Measurements from ENCODE around the gene PDIA6. TPM values are rescaled to one million over a fixed set of nuclear protein-coding genes. Genes with fewer than 3 reads are reported as not detected.
A peak's percentile ranks its signal among the peaks of the same experiment; 100 is the strongest.
"Not testable (repeated sequence)": the region's sequence is repeated elsewhere in the genome, so short reads cannot be mapped to it uniquely, and the experiment has no call there.

PDIA6 gene
- total RNA-seq, 4 donors from 2014 or later: 63.7 to 91.1 (median 77.9) TPM

DNA sequence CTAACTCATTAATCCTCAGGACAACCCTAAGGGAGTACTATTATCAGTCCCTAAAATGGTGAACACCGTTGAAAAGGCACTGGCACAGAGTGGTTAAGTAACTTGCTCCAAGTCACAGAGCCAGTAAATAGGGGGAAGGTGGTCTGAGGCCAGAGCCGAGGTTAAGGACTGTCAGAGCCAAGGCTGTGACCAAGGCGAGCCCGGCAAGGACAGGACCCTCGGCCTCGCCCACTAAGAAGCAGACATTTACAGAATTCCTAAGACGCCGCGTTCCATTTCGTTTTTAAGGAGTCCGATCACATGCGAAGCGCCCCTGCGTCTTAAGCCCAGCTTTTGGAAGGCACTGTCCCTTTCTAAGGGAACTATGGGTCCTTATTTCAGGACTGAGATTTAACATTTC is 1.1 kb downstream of the PDIA6 start:
- Histone ChIP-seq H3K36me3 (no peaks in the 10 kb centered on the region), H3K27ac (peak overlapping the region; percentile 89 to 97 (median 92)), H3K4me1 (peaks cover 0 to 34% (median 5%) of the 10 kb centered on the region in 4 donors), H3K27me3 (no peaks in the 10 kb centered on the region), H3K9me3 (no peaks in the 10 kb centered on the region), H3K4me3 (peak overlapping the region; percentile 63 to 100 (median 83))
- TF ChIP-seq CTCF (IDR thresholded peaks at IDR 0.05): no peak
- no peak for TF ChIP-seq POLR2A (IDR thresholded peaks at IDR 0.05)
- no peak for DNase-seq

GRCh38 chr2:10810202-10811161 is 2.1 kb downstream of the PDIA6 start:
- H3K27me3 ChIP-seq: no peaks in the 10 kb centered on the region
- H3K36me3 ChIP-seq: no peaks in the 10 kb centered on the region
- TF ChIP-seq POLR2A (IDR thresholded peaks at IDR 0.05) (no peak), CTCF (IDR thresholded peaks at IDR 0.05) (no peak)
- H3K27ac ChIP-seq: peak overlapping the region; percentile 89 to 97 (median 92)
- peaks cover 0 to 34% (median 5%) of the 10 kb centered on the region in 4 donors for H3K4me1 ChIP-seq
- DNase-seq: peak in 1 of 3 donors; percentile 34
- H3K9me3 ChIP-seq: no peaks in the 10 kb centered on the region
- peak overlapping the region; percentile 1 to 100 (median 34) for H3K4me3 ChIP-seq

DNA sequence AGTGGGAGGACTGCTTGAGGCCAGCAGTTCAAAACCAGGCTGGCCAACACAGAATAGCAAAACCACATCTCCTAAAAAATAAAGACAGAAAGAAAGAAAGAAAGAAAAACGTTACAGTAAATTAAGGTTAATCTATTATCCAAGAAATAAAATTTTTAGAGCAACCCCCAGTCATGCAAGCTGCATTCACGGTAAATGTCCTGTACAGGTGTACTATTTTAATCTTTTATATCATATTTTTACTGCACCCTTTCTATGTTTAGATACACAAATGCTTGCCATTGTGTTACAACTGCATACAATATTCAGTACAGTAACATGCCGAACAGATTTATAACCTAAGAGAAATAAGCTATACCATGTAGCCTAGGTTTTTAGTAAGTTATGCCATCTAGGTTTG is 6.0 kb downstream of the PDIA6 start:
- H3K4me1 ChIP-seq: peaks cover 0 to 26% (median 5%) of the 10 kb centered on the region in 4 donors

DNA sequence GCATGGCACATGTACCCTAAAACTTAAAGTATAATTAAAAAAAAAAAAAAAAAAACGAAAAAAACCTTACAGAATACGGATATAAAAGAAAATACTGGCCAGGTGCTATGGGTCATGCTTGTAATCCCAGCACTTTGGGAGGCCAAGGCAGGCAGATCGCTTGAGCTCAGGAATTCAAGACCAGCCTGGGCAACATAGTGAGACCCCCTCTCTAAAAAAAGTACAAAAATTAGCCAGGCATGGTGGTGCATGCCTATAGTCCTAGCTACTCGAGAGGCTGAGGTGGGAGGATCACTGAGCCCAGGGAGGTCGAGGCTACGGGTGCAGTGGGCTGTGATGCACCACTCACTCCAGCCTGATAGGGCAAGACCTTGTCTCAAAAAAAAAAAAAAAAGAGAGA is 6.6 kb downstream of the PDIA6 start:
- H3K4me1 ChIP-seq: peaks cover 0 to 20% (median 5%) of the 10 kb centered on the region in 4 donors
- not testable (repeated sequence) for H3K4me3 ChIP-seq, H3K36me3 ChIP-seq, H3K9me3 ChIP-seq, H3K27ac ChIP-seq, DNase-seq, H3K27me3 ChIP-seq

More for the DNA sequence above, 6.0 kb downstream of the PDIA6 start:
- no peak for DNase-seq
- TF ChIP-seq CTCF (IDR thresholded peaks at IDR 0.05): no peak
- no peak for TF ChIP-seq POLR2A (IDR thresholded peaks at IDR 0.05)
- H3K27me3 ChIP-seq: no peaks in the 10 kb centered on the region
- peaks cover 0 to 3% (median 0%) of the 10 kb centered on the region in 3 donors for H3K36me3 ChIP-seq
- H3K4me3 ChIP-seq: no peak overlapping the region
- H3K27ac ChIP-seq: no peak overlapping the region
- H3K9me3 ChIP-seq: no peaks in the 10 kb centered on the region

DNA sequence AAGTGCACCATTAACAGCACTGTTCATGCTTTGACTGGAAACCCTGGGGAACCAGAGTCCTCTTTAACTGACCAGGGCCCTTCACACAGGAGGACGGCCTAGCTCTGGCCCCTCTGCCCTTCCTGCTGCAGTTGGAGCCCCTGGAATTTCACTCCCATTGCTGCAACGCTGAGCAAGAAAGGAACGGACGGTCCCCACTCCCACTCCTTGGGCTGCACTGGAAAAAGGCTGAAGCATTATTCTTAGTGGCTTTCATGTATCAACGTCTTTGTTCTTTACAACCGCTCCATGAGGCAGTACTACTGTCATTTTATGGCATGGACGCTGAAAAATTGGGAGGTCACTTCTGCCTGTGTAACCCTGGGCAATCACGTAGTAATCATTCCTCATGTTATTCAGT is 9.9 kb downstream of the PDIA6 start:
- no peak overlapping the region for H3K27ac ChIP-seq
- TF ChIP-seq POLR2A (IDR thresholded peaks at IDR 0.05): no peak
- no peak for TF ChIP-seq CTCF (IDR thresholded peaks at IDR 0.05)
- H3K4me1 ChIP-seq: peaks cover 0 to 2% (median 0%) of the 10 kb centered on the region in 4 donors
- H3K9me3 ChIP-seq: no peaks in the 10 kb centered on the region
- DNase-seq: no peak
- no peak overlapping the region for H3K4me3 ChIP-seq
- H3K36me3 ChIP-seq: peaks cover 0 to 29% (median 0%) of the 10 kb centered on the region in 3 donors
- H3K27me3 ChIP-seq: no peaks in the 10 kb centered on the region

DNA sequence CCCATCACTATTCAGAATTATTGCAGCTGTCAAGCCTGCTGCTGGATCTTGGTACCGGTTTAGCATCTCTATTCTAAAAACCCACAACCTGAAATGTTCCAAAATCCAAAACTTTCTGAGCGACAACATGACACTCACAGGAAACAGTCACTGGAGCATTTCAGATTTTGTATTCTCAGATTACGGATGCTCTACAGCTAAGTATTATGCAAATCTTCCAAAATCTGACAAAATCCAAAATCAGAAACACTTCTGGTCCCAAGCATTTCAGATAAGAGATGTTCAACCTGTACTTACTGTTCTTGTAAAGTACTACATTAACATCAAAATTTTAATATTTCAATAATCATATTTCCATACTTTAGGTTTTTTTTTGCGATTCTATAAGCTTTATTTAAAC is 12.4 kb downstream of the PDIA6 start:
- no peak for DNase-seq
- H3K36me3 ChIP-seq: peaks cover 0 to 51% (median 0%) of the 10 kb centered on the region in 3 donors

More for the DNA sequence above, 12.4 kb downstream of the PDIA6 start:
- TF ChIP-seq CTCF (IDR thresholded peaks at IDR 0.05) (no peak), POLR2A (IDR thresholded peaks at IDR 0.05) (no peak)
- Histone ChIP-seq H3K9me3 (no peaks in the 10 kb centered on the region), H3K27ac (no peak overlapping the region), H3K4me3 (no peak overlapping the region), H3K27me3 (no peaks in the 10 kb centered on the region), H3K4me1 (no peaks in the 10 kb centered on the region)

Data from Peyer's patch (tissue), 4 donors.